ENCODE measurements around the gene RYK.

The RYK gene

GRCh38 chr3:134179508-134179907, 71.2 kb downstream of the RYK start:
- H3K4me3 Mint-ChIP-seq = no peak overlapping the region

GRCh38 chr3:134163096-134163495, 87.6 kb downstream of the RYK start:
- Mint-ChIP-seq H3K4me1 (ENCODE audit: low read depth) (no peaks in the 10 kb centered on the region), H3K27me3 (no peaks in the 10 kb centered on the region), H3K9me3 (no peaks in the 10 kb centered on the region), H3K27ac (no peak overlapping the region), H3K4me3 (no peak overlapping the region), H3K36me3 (ENCODE audit: low read depth) (peaks cover 67% of the 10 kb centered on the region)

More at GRCh38 chr3:134179508-134179907, 71.2 kb downstream of the RYK start:
- Mint-ChIP-seq H3K4me1 (ENCODE audit: low read depth) (no peaks in the 10 kb centered on the region), H3K9me3 (no peaks in the 10 kb centered on the region), H3K36me3 (ENCODE audit: low read depth) (peaks cover 48% of the 10 kb centered on the region), H3K27me3 (no peaks in the 10 kb centered on the region), H3K27ac (no peak overlapping the region)

- no peak overlapping the region for H3K4me3 Mint-ChIP-seq
- no peaks in the 10 kb centered on the region for H3K4me1 Mint-ChIP-seq (ENCODE audit: low read depth)
- peaks cover 67% of the 10 kb centered on the region for H3K36me3 Mint-ChIP-seq (ENCODE audit: low read depth)
- H3K27me3 Mint-ChIP-seq = no peaks in the 10 kb centered on the region
- H3K9me3 Mint-ChIP-seq = no peaks in the 10 kb centered on the region
- H3K27ac Mint-ChIP-seq = peak overlapping the region; percentile 40
These were observed 88.6 kb downstream of the RYK start for GRCh38 chr3:134161898-134162615.

- Mint-ChIP-seq H3K4me1 (ENCODE audit: low read depth) (no peaks in the 10 kb centered on the region), H3K27me3 (no peaks in the 10 kb centered on the region), H3K27ac (no peak overlapping the region), H3K36me3 (ENCODE audit: low read depth) (peaks cover 75% of the 10 kb centered on the region), H3K4me3 (no peak overlapping the region), H3K9me3 (no peaks in the 10 kb centered on the region)
These were observed 95.2 kb downstream of the RYK start for GRCh38 chr3:134155446-134155845.

GRCh38 chr3:134153761-134154160, 96.9 kb downstream of the RYK start:
- no peak overlapping the region for H3K27ac Mint-ChIP-seq
- no peaks in the 10 kb centered on the region for H3K27me3 Mint-ChIP-seq

GRCh38 chr3:134150476-134150875, 100.2 kb downstream of the RYK start:
- H3K4me1 Mint-ChIP-seq (ENCODE audit: low read depth) = no peaks in the 10 kb centered on the region
- no peak overlapping the region for H3K4me3 Mint-ChIP-seq
- peaks cover 38% of the 10 kb centered on the region for H3K36me3 Mint-ChIP-seq (ENCODE audit: low read depth)
- H3K27me3 Mint-ChIP-seq = no peaks in the 10 kb centered on the region
- H3K9me3 Mint-ChIP-seq = no peaks in the 10 kb centered on the region
- H3K27ac Mint-ChIP-seq = no peak overlapping the region

More at GRCh38 chr3:134153761-134154160, 96.9 kb downstream of the RYK start:
- Mint-ChIP-seq H3K9me3 (no peaks in the 10 kb centered on the region), H3K4me1 (ENCODE audit: low read depth) (no peaks in the 10 kb centered on the region), H3K36me3 (ENCODE audit: low read depth) (peaks cover 62% of the 10 kb centered on the region), H3K4me3 (no peak overlapping the region)

- H3K27ac Mint-ChIP-seq = no peak overlapping the region
- H3K4me1 Mint-ChIP-seq (ENCODE audit: low read depth) = no peaks in the 10 kb centered on the region
- no peak overlapping the region for H3K4me3 Mint-ChIP-seq
- no peaks in the 10 kb centered on the region for H3K9me3 Mint-ChIP-seq
- peaks cover 26% of the 10 kb centered on the region for H3K36me3 Mint-ChIP-seq (ENCODE audit: low read depth)
- no peaks in the 10 kb centered on the region for H3K27me3 Mint-ChIP-seq
These were observed 101.4 kb downstream of the RYK start for GRCh38 chr3:134149286-134149685.

- no peaks in the 10 kb centered on the region for H3K4me1 Mint-ChIP-seq (ENCODE audit: low read depth)
- no peaks in the 10 kb centered on the region for H3K27me3 Mint-ChIP-seq
- H3K36me3 Mint-ChIP-seq (ENCODE audit: low read depth) = peaks cover 19% of the 10 kb centered on the region
- no peak overlapping the region for H3K27ac Mint-ChIP-seq
- H3K9me3 Mint-ChIP-seq = no peaks in the 10 kb centered on the region
- H3K4me3 Mint-ChIP-seq = no peak overlapping the region
These were observed 102.1 kb downstream of the RYK start for GRCh38 chr3:134148534-134148933.

- peaks cover 10% of the 10 kb centered on the region for H3K36me3 Mint-ChIP-seq (ENCODE audit: low read depth)
- H3K9me3 Mint-ChIP-seq = no peaks in the 10 kb centered on the region
- H3K27ac Mint-ChIP-seq = no peak overlapping the region
- no peaks in the 10 kb centered on the region for H3K27me3 Mint-ChIP-seq
- H3K4me1 Mint-ChIP-seq (ENCODE audit: low read depth) = no peaks in the 10 kb centered on the region
- H3K4me3 Mint-ChIP-seq = no peak overlapping the region
These were observed 103.2 kb downstream of the RYK start for GRCh38 chr3:134147411-134147810.

GRCh38 chr3:134146666-134147065, 104.0 kb downstream of the RYK start:
- Mint-ChIP-seq H3K4me3 (no peak overlapping the region), H3K36me3 (ENCODE audit: low read depth) (peaks cover 3% of the 10 kb centered on the region), H3K27ac (no peak overlapping the region), H3K27me3 (no peaks in the 10 kb centered on the region), H3K4me1 (ENCODE audit: low read depth) (no peaks in the 10 kb centered on the region), H3K9me3 (no peaks in the 10 kb centered on the region)

GRCh38 chr3:134145183-134145582, 105.5 kb downstream of the RYK start:
- Mint-ChIP-seq H3K4me1 (ENCODE audit: low read depth) (no peaks in the 10 kb centered on the region), H3K27me3 (no peaks in the 10 kb centered on the region), H3K27ac (peak overlapping the region; percentile 8), H3K4me3 (no peak overlapping the region), H3K9me3 (peaks cover 6% of the 10 kb centered on the region), H3K36me3 (ENCODE audit: low read depth) (peaks cover 6% of the 10 kb centered on the region)

GRCh38 chr3:134144694-134145093, 106.0 kb downstream of the RYK start:
- H3K4me3 Mint-ChIP-seq = no peak overlapping the region
- no peaks in the 10 kb centered on the region for H3K4me1 Mint-ChIP-seq (ENCODE audit: low read depth)
- no peak overlapping the region for H3K27ac Mint-ChIP-seq
- H3K36me3 Mint-ChIP-seq (ENCODE audit: low read depth) = peaks cover 6% of the 10 kb centered on the region
- peaks cover 6% of the 10 kb centered on the region for H3K9me3 Mint-ChIP-seq
- no peaks in the 10 kb centered on the region for H3K27me3 Mint-ChIP-seq

- Mint-ChIP-seq H3K36me3 (ENCODE audit: low read depth) (peaks cover 8% of the 10 kb centered on the region), H3K4me1 (ENCODE audit: low read depth) (no peaks in the 10 kb centered on the region)
These were observed 106.7 kb downstream of the RYK start for GRCh38 chr3:134143828-134144401.

GRCh38 chr3:134136604-134137003, 114.1 kb downstream of the RYK start:
- Mint-ChIP-seq H3K4me3 (no peak overlapping the region), H3K27ac (no peak overlapping the region), H3K36me3 (ENCODE audit: low read depth) (peaks cover 10% of the 10 kb centered on the region), H3K27me3 (no peaks in the 10 kb centered on the region), H3K9me3 (peaks cover 25% of the 10 kb centered on the region), H3K4me1 (ENCODE audit: low read depth) (no peaks in the 10 kb centered on the region)

More at GRCh38 chr3:134143828-134144401, 106.7 kb downstream of the RYK start:
- no peak overlapping the region for H3K4me3 Mint-ChIP-seq
- H3K27ac Mint-ChIP-seq = no peak overlapping the region
- no peaks in the 10 kb centered on the region for H3K27me3 Mint-ChIP-seq
- H3K9me3 Mint-ChIP-seq = peaks cover 6% of the 10 kb centered on the region

- H3K27me3 Mint-ChIP-seq = no peaks in the 10 kb centered on the region
- no peak overlapping the region for H3K27ac Mint-ChIP-seq
- peaks cover 4% of the 10 kb centered on the region for H3K36me3 Mint-ChIP-seq (ENCODE audit: low read depth)
- H3K9me3 Mint-ChIP-seq = peaks cover 30% of the 10 kb centered on the region
- no peaks in the 10 kb centered on the region for H3K4me1 Mint-ChIP-seq (ENCODE audit: low read depth)
- no peak overlapping the region for H3K4me3 Mint-ChIP-seq
These were observed 115.8 kb downstream of the RYK start for GRCh38 chr3:134134698-134135415.

Measured in stimulated activated naive CD8-positive, alpha-beta T cell treated with anti-CD3 and anti-CD28 coated beads, Interleukin-15, Interleukin-2, amounts not matched to agents 100 ng/mL and 50 ng/mL, for 24 hours (primary cell).